HCT116 (cell line): ENCODE data around the gene BPIFB3. TPM values are rescaled to one million over a fixed set of nuclear protein-coding genes. Genes with fewer than 3 reads are reported as not detected.

ENCODE experiments used
- ATAC-seq: fragments of 200-7000 bp; cut with Tn5 transposase; 2 replicates; pipeline ENCODE4 v1.9.1; 2020; ENCODE audit warnings: mild to moderate bottlenecking, moderate library complexity
- BruUV-seq: library from RNA; stranded (reverse); fragments of 400-500 nt; replicated peaks from 2 replicates; lab custom pipeline; 2021; lab: Mats Ljungman, UMichigan
- CTCF ChIA-PET: fragments of 300-600 bp; sonication (Branson Sonifier 250); formaldehyde crosslinking; loops from one replicate; lab custom pipeline; 2021; ENCODE audit warnings: antibody characterized with exemption; lab: Charles Lee
- POLR2A ChIA-PET: fragments of 300-600, 350-600 bp; sonication (Branson Sonifier 250); formaldehyde crosslinking; loops from one replicate; lab custom pipeline; 2021; ENCODE audit warnings: antibody characterized with exemption; lab: Charles Lee
- RAD21 ChIA-PET, 2 experiments: fragments of 300-600 bp; sonication (Branson Sonifier 250); formaldehyde crosslinking; loops; one replicate each; lab custom pipeline; 2023; ENCODE audit warnings: low total read pairs in 2 of 2; ENCODE audit not compliant: uncharacterized antibody in 2 of 2, unreplicated experiment in 2 of 2, low non-redundant PET in 1 of 2; lab: Charles Lee
- DNase-seq: peaks from one replicate; pipeline ENCODE4 v3.0.0-alpha.2; 2010; ENCODE audit warnings: low read depth, low spot score
- H2AFZ ChIP-seq: fragments of 200-600 bp; shearing (Covaris generic), sonication (generic); 2 replicates; pipeline ENCODE4 v1.6.1; 2017; ENCODE audit warnings: low read depth, mixed run types, mixed read lengths, antibody characterized with exemption, low read length; ENCODE audit not compliant: poor library complexity, severe bottlenecking
- H3K27ac ChIP-seq: 2 replicates; pipeline ENCODE4 v1.5.1; 2012; ENCODE audit warnings: low read depth, low read length
- H3K27me3 ChIP-seq: fragments of 200-600 bp; sonication (generic); 2 replicates; pipeline ENCODE4 v1.6.1; 2016; ENCODE audit warnings: mixed run types, low read length, mixed read lengths; ENCODE audit not compliant: insufficient read depth
- H3K36me3 ChIP-seq, 2 experiments: fragments of 200-500 bp in 1 of 2; fragments of 200-600 bp in 1 of 2; sonication (Bioruptor generic) in 1 of 2; sonication (generic) in 1 of 2; 2 replicates each; pipeline versions ENCODE4 v1.5.1 to v1.6.1; 2014 to 2016; ENCODE audit warnings: low read length in 2 of 2, inconsistent platforms in 1 of 2, mixed read lengths in 1 of 2, mixed run types in 1 of 2; ENCODE audit not compliant: insufficient read depth in 2 of 2, control insufficient read depth in 1 of 2
- H3K4me1 ChIP-seq, 2 experiments: fragments of 200-600 bp in 1 of 2; sonication (generic) in 1 of 2; 2 replicates each; pipeline versions ENCODE4 v1.5.1 to v1.6.1; 2012 to 2017; ENCODE audit warnings: low read length in 2 of 2, inconsistent platforms in 1 of 2, mild to moderate bottlenecking in 1 of 2, mixed read lengths in 1 of 2, mixed run types in 1 of 2, moderate library complexity in 1 of 2; ENCODE audit not compliant: insufficient read depth in 2 of 2, control insufficient read depth in 1 of 2
- H3K4me2 ChIP-seq: fragments of 200-600 bp; sonication (generic); 2 replicates; pipeline ENCODE4 v1.6.1; 2017; ENCODE audit warnings: mixed run types, low read length, mixed read lengths
- H3K4me3 ChIP-seq, 2 experiments: fragments of 200-600 bp in 1 of 2; sonication (generic) in 1 of 2; replicated peaks in 1 of 2; 2 replicates each; pipeline ENCODE4 v1.5.1; 2011 to 2016; ENCODE audit warnings: low read length in 2 of 2, control low read depth in 1 of 2, low read depth in 1 of 2, mild to moderate bottlenecking in 1 of 2, mixed read lengths in 1 of 2, mixed run types in 1 of 2
- H3K79me2 ChIP-seq: fragments of 200-600 bp; sonication (generic); 2 replicates; pipeline ENCODE4 v1.6.1; 2017; ENCODE audit warnings: mild to moderate bottlenecking, mixed run types, low read length, moderate library complexity, mixed read lengths; ENCODE audit not compliant: insufficient read depth
- H3K9ac ChIP-seq: fragments of 200-600 bp; sonication (generic); 2 replicates; pipeline ENCODE4 v1.6.1; 2016; ENCODE audit warnings: low read length, mixed read lengths
- H3K9me2 ChIP-seq: fragments of 200-600 bp; sonication (generic), shearing (Covaris generic); 2 replicates; pipeline ENCODE4 v1.6.1; 2017; ENCODE audit warnings: mixed run types, mild to moderate bottlenecking, moderate library complexity; ENCODE audit not compliant: insufficient read depth
- H3K9me3 ChIP-seq, 2 experiments: fragments of 200-500 bp in 1 of 2; fragments of 200-600 bp in 1 of 2; sonication (Bioruptor generic) in 1 of 2; sonication (generic) in 1 of 2; 2 replicates each; pipeline ENCODE4 v1.6.1; 2014 to 2017; ENCODE audit warnings: low read length in 2 of 2, mixed read lengths in 2 of 2, inconsistent platforms in 1 of 2, low read depth in 1 of 2, mild to moderate bottlenecking in 1 of 2, mixed run types in 1 of 2, moderate library complexity in 1 of 2; ENCODE audit not compliant: control insufficient read depth in 1 of 2, insufficient read depth in 1 of 2
- H4K20me1 ChIP-seq: fragments of 200-600 bp; sonication (generic), shearing (Covaris generic); 2 replicates; pipeline ENCODE4 v1.6.1; 2017; ENCODE audit warnings: mixed run types, mild to moderate bottlenecking, moderate library complexity; ENCODE audit not compliant: insufficient read depth
- CBX3 ChIP-seq: IDR thresholded peaks from 2 replicates; pipeline ENCODE4 v1.6.1; 2012; ENCODE audit warnings: low read depth
- CEBPB ChIP-seq: IDR thresholded peaks from 2 replicates; pipeline ENCODE4 v1.6.1; 2012; ENCODE audit warnings: low read depth
- EZH2 ChIP-seq: fragments of 200-600 bp; sonication (generic); IDR thresholded peaks from 2 replicates; pipeline ENCODE4 v1.6.1; 2017; ENCODE audit warnings: antibody characterized with exemption, mixed run types
- FOSL1 ChIP-seq: IDR thresholded peaks from 2 replicates; pipeline ENCODE4 v1.6.1; 2012; ENCODE audit warnings: low read depth
- JUND ChIP-seq: IDR thresholded peaks from 2 replicates; pipeline ENCODE4 v1.6.1; 2012
- MAX ChIP-seq: IDR thresholded peaks from 2 replicates; pipeline ENCODE4 v1.6.1; 2012
- POLR2AphosphoS5 ChIP-seq: IDR thresholded peaks from 2 replicates; pipeline ENCODE4 v1.6.1; 2011; ENCODE audit warnings: mild to moderate bottlenecking, low read depth, low read length, moderate library complexity
- REST ChIP-seq: IDR thresholded peaks from 2 replicates; pipeline ENCODE4 v1.6.1; 2012; ENCODE audit warnings: low read depth
- SIN3A ChIP-seq: IDR thresholded peaks from 2 replicates; pipeline ENCODE4 v1.6.1; 2012; ENCODE audit warnings: low read depth
- SRF ChIP-seq: IDR thresholded peaks from 2 replicates; pipeline ENCODE4 v1.6.1; 2012; ENCODE audit warnings: low read depth
- YY1 ChIP-seq: IDR thresholded peaks from 2 replicates; pipeline ENCODE4 v1.6.1; 2011; ENCODE audit warnings: low read length, low read depth, moderate library complexity, mild to moderate bottlenecking; ENCODE audit not compliant: insufficient replicate concordance; ENCODE audit errors: extremely low read depth
- ZBTB33 ChIP-seq: IDR thresholded peaks from 2 replicates; pipeline ENCODE4 v1.6.1; 2011; ENCODE audit warnings: mild to moderate bottlenecking, low read length, moderate library complexity; ENCODE audit not compliant: insufficient replicate concordance; ENCODE audit errors: extremely low read depth
- intact Hi-C: fragments of 100-400 bp; cut with micrococcal nuclease; formaldehyde crosslinking; loops from 2 replicates; pipeline ENCODE4 v1.10.0; 2022
- total RNA-seq: library from RNA; stranded (reverse); gene quantifications from one replicate; pipeline ENCODE4 v1.2.1, GENCODE V29; 2021; ENCODE audit not compliant: unreplicated experiment

Gene BPIFB3
- total RNA-seq, 1 experiment from 2014 or later: not detected

- TF ChIP-seq REST (no peak), ZBTB33 (no peak)
Observed at GRCh38 chr20:33097001-33097400, 43.3 kb downstream of the BPIFB3 start (continued).

- H3K4me2 ChIP-seq: no peak overlapping the region
- no peak for ATAC-seq
- no peaks in the 10 kb centered on the region for H3K27me3 ChIP-seq
- DNase-seq: no peak
- intact Hi-C loops: loop anchor here (5.0 to 10.0 kb wide), 2 partner anchors 192 to 1025 kb away; no protein-coding TSS in a partner anchor
- H3K9me3 ChIP-seq: no peaks in the 10 kb centered on the region
- H3K79me2 ChIP-seq: no peaks in the 10 kb centered on the region
- ChIA-PET POLR2A (no interaction called here), CTCF (no interaction called here)
- H3K4me3 ChIP-seq: no peak overlapping the region
- no peaks in the 10 kb centered on the region for H3K4me1 ChIP-seq
- H4K20me1 ChIP-seq: no peaks in the 10 kb centered on the region
- H2AFZ ChIP-seq: no peak overlapping the region
- BruUV-seq: no TSS peak
- no peaks in the 10 kb centered on the region for H3K9me2 ChIP-seq
- no peaks in the 10 kb centered on the region for H3K36me3 ChIP-seq
- H3K9ac ChIP-seq: no peak overlapping the region
- H3K27ac ChIP-seq: no peak overlapping the region
- TF ChIP-seq REST: no peak
- no peak for TF ChIP-seq CEBPB
- TF ChIP-seq SRF: no peak
- TF ChIP-seq MAX: no peak
- TF ChIP-seq YY1: no peak
- no peak for TF ChIP-seq SIN3A
- no peak for TF ChIP-seq CBX3
- no peak for TF ChIP-seq FOSL1
- no peak for TF ChIP-seq POLR2AphosphoS5
- TF ChIP-seq EZH2: no peak
- no peak for TF ChIP-seq JUND
- TF ChIP-seq, all 23 proteins: peak for 0
- RAD21 ChIA-PET: no interaction called here
Observed at GRCh38 chr20:33099843-33100538, 46.3 kb downstream of the BPIFB3 start.
